K562 (cell line): ENCODE data around the gene USPL1. TPM values are rescaled to one million over a fixed set of nuclear protein-coding genes. Genes with fewer than 3 reads are reported as not detected.
A peak's percentile ranks its signal among the peaks of the same experiment; 100 is the strongest.

Source experiments
- ATAC-seq: fragments of 200-7000 bp; cut with Tn5 transposase; 3 replicates; pipeline ENCODE4 v1.9.1; 2020; ENCODE audit warnings: moderate library complexity
- BruUV-seq: library from RNA; stranded (reverse); fragments of 400-500 nt; replicated peaks from 2 replicates; lab custom pipeline; 2021; lab: Mats Ljungman, UMichigan
- CTCF ChIA-PET: fragments of 300-600 bp; formaldehyde crosslinking; extraction: SDS; loops from one replicate; lab custom pipeline; 2021; ENCODE audit warnings: low intra/inter-chr PET ratio; lab: Yijun Ruan, JAX
- POLR2A ChIA-PET: fragments of 300-600, 350-650 bp; sonication (Branson Sonifier 250); formaldehyde crosslinking; extraction: SDS; loops from one replicate; lab custom pipeline; 2021; ENCODE audit warnings: antibody characterized with exemption, inconsistent platforms; lab: Yijun Ruan, JAX
- DNase-seq, 4 experiments: peaks; one replicate each; pipeline versions ENCODE4 v3.0.0 to v3.0.0-alpha.2; 2011 to 2018; ENCODE audit warnings: low spot score in 3 of 4, mixed read lengths in 3 of 4; ENCODE audit errors: extremely low read depth in 1 of 4
- FAIRE-seq: peaks from 2 replicates; lab custom pipeline; 2011; peaks lifted over from hg19 to GRCh38; lab: Jason Lieb, UNC
- H2AFZ ChIP-seq: 2 replicates; pipeline ENCODE4 v1.6.0; 2011; ENCODE audit warnings: low read depth, low read length, control low read depth, inconsistent platforms
- H3K27ac ChIP-seq: fragments of 200-600 bp; 3 replicates; pipeline ENCODE4 v1.8.0; 2011; ENCODE audit warnings: low read depth, mild to moderate bottlenecking, control low read depth, inconsistent platforms, low read length, moderate library complexity, mixed read lengths; ENCODE audit errors: extremely low read depth
- H3K27me3 ChIP-seq, 2 experiments: fragments of 300-600 bp in 1 of 2; 2 replicates in 1 of 2; 3 replicates in 1 of 2; pipeline versions ENCODE4 v1.6.0 to v1.8.0; 2011; ENCODE audit warnings: inconsistent platforms in 2 of 2, low read length in 2 of 2, mild to moderate bottlenecking in 1 of 2, mixed read lengths in 1 of 2, moderate library complexity in 1 of 2; ENCODE audit not compliant: control insufficient read depth in 2 of 2, insufficient read depth in 2 of 2
- H3K36me3 ChIP-seq: fragments of 300-600 bp; 3 replicates; pipeline ENCODE4 v1.8.0; 2011; ENCODE audit warnings: mild to moderate bottlenecking, low read length, inconsistent platforms; ENCODE audit not compliant: control insufficient read depth, insufficient read depth
- H3K4me1 ChIP-seq, 2 experiments: fragments of 200-600 bp in 1 of 2; replicated peaks in 1 of 2; 2 replicates in 1 of 2; 3 replicates in 1 of 2; pipeline versions ENCODE4 v1.5.1 to v1.8.0; 2011; ENCODE audit warnings: inconsistent platforms in 2 of 2, low read length in 2 of 2, mild to moderate bottlenecking in 1 of 2, mixed read lengths in 1 of 2, moderate library complexity in 1 of 2; ENCODE audit not compliant: control insufficient read depth in 2 of 2, insufficient read depth in 2 of 2
- H3K4me2 ChIP-seq: 2 replicates; pipeline ENCODE4 v1.6.1; 2011; ENCODE audit warnings: low read length, control low read depth, inconsistent platforms, mixed read lengths; ENCODE audit not compliant: insufficient read depth
- H3K4me3 ChIP-seq: fragments of 200-600 bp; sonication (generic), shearing (Covaris generic); 2 replicates; pipeline ENCODE4 v1.5.1; 2016; ENCODE audit warnings: control low read depth, inconsistent platforms
- H3K79me2 ChIP-seq: fragments of 200-600 bp; 3 replicates; pipeline ENCODE4 v1.8.0; 2011; ENCODE audit warnings: low read length, inconsistent platforms; ENCODE audit not compliant: control insufficient read depth, insufficient read depth
- H3K9ac ChIP-seq, 2 experiments: 2 replicates each; pipeline versions ENCODE4 v1.6.0 to v1.6.1; 2011; ENCODE audit warnings: low read depth in 2 of 2, low read length in 2 of 2, control low read depth in 1 of 2, inconsistent platforms in 1 of 2, mild to moderate bottlenecking in 1 of 2, mixed read lengths in 1 of 2; ENCODE audit not compliant: insufficient read depth in 1 of 2
- H3K9me1 ChIP-seq: one replicate; pipeline ENCODE4 v1.6.0; 2011; ENCODE audit warnings: inconsistent platforms, mild to moderate bottlenecking, low read length, moderate library complexity; ENCODE audit not compliant: control insufficient read depth, insufficient read depth
- H3K9me3 ChIP-seq: replicated peaks from 2 replicates; pipeline ENCODE4 v1.5.1; 2011; ENCODE audit warnings: low read depth, low read length, inconsistent platforms; ENCODE audit not compliant: control insufficient read depth, insufficient read depth
- H4K20me1 ChIP-seq: replicated peaks from 2 replicates; pipeline ENCODE4 v1.6.1; 2011; ENCODE audit warnings: low read length, inconsistent platforms, mixed read lengths; ENCODE audit not compliant: control insufficient read depth, insufficient read depth
- ARID2 ChIP-seq: fragments of 450-650 bp; IDR thresholded peaks from 2 replicates; pipeline ENCODE4 v1.6.1; 2017; ENCODE audit warnings: antibody characterized with exemption, mild to moderate bottlenecking
- C11orf30 ChIP-seq: fragments of 450-650 bp; IDR thresholded peaks from 2 replicates; pipeline ENCODE4 v1.6.1; 2016; ENCODE audit warnings: low read depth, mild to moderate bottlenecking
- EGR1 ChIP-seq: fragments of 450-650 bp; conservative IDR thresholded peaks from 2 replicates; pipeline ENCODE4 v1.6.1; 2017; ENCODE audit warnings: mild to moderate bottlenecking
- FOXA1 ChIP-seq: fragments of 450-650 bp; IDR thresholded peaks from 2 replicates; pipeline ENCODE4 v1.6.1; 2016; ENCODE audit warnings: mild to moderate bottlenecking, borderline replicate concordance
- MAFF ChIP-seq: IDR thresholded peaks from 2 replicates; pipeline ENCODE4 v1.6.1; 2012; ENCODE audit warnings: low read length, improper control_type of control experiment
- MAFG ChIP-seq: fragments of 450-650 bp; conservative IDR thresholded peaks from 2 replicates; pipeline ENCODE4 v1.6.1; 2016; ENCODE audit warnings: missing genetic modification characterization, missing compliant biosample characterization
- MAFK ChIP-seq: IDR thresholded peaks from 2 replicates; pipeline ENCODE4 v1.6.1; 2011; ENCODE audit warnings: low read length, improper control_type of control experiment
- NR2C2 ChIP-seq, 2 experiments: fragments of 200-800 bp in 1 of 2; sonication (Bioruptor generic) in 1 of 2; sonication (generic) in 1 of 2; formaldehyde crosslinking in 1 of 2; IDR thresholded peaks; 2 replicates each; pipeline versions ENCODE4 v1.6.1 to v1.8.0; 2016 to 2022; ENCODE audit warnings: mild to moderate bottlenecking in 1 of 2, missing compliant biosample characterization in 1 of 2, missing genetic modification characterization in 1 of 2, missing genetic modification reagents in 1 of 2
- NRF1 ChIP-seq, 2 experiments: fragments of 450-650 bp; IDR thresholded peaks in 1 of 2; conservative IDR thresholded peaks in 1 of 2; 2 replicates each; pipeline ENCODE4 v1.6.1; 2014; ENCODE audit warnings: mild to moderate bottlenecking in 2 of 2
- PCBP2 ChIP-seq: fragments of 200-400 bp; formaldehyde crosslinking; IDR thresholded peaks from 2 replicates; pipeline ENCODE4 v1.6.1; 2018; ENCODE audit warnings: low read length, low read depth, mild to moderate bottlenecking, moderate library complexity; ENCODE audit not compliant: poor library complexity, severe bottlenecking
- RBM17 ChIP-seq: fragments of 200-400 bp; formaldehyde crosslinking; IDR thresholded peaks from 2 replicates; pipeline ENCODE4 v1.6.1; 2017; ENCODE audit warnings: low read depth, mild to moderate bottlenecking, low read length, borderline replicate concordance
- SMARCC2 ChIP-seq: fragments of 450-650 bp; IDR thresholded peaks from 2 replicates; pipeline ENCODE4 v1.6.1; 2017; ENCODE audit warnings: antibody characterized with exemption, moderate library complexity, mild to moderate bottlenecking, low read depth
- SREBF1 ChIP-seq: fragments of 150-350 bp; IDR thresholded peaks from 2 replicates; pipeline ENCODE4 v1.6.1; 2014; ENCODE audit warnings: antibody characterized with exemption, low read depth, low read length, borderline replicate concordance
- ZEB2 ChIP-seq: fragments of 450-650 bp; IDR thresholded peaks from 2 replicates; pipeline ENCODE4 v1.6.1; 2016
- ZNF134 ChIP-seq: fragments of 250-450 bp; sonication (Bioruptor Pico); conservative IDR thresholded peaks from 2 replicates; pipeline ENCODE4 v1.4.0; 2020
- ZNF146 ChIP-seq: IDR thresholded peaks from one replicate; pipeline ENCODE4 v1.6.1; 2018; ENCODE audit warnings: missing compliant biosample characterization; ENCODE audit not compliant: unreplicated experiment
- ZNF217 ChIP-seq: sonication (generic); formaldehyde crosslinking; IDR thresholded peaks from 2 replicates; pipeline ENCODE4 v1.8.0; 2022; ENCODE audit warnings: mild to moderate bottlenecking, missing genetic modification reagents
- ZNF282 ChIP-seq: sonication (generic); formaldehyde crosslinking; IDR thresholded peaks from 2 replicates; pipeline ENCODE4 v1.8.1; 2023; ENCODE audit warnings: missing genetic modification reagents
- ZNF57 ChIP-seq: fragments of 450-650 bp; formaldehyde crosslinking; IDR thresholded peaks from 2 replicates; pipeline ENCODE4 v1.4.0; 2020; ENCODE audit warnings: mild to moderate bottlenecking, moderate library complexity
- ZNF696 ChIP-seq: fragments of 250-450 bp; sonication (Bioruptor Pico); conservative IDR thresholded peaks from 2 replicates; pipeline ENCODE4 v1.4.0; 2020; ENCODE audit warnings: mild to moderate bottlenecking, moderate library complexity
- whole genome bisulfite sequencing: fragments of 100-300 bp; shearing (Covaris generic); methylation state at CpG from one replicate; pipeline ENCODE4 v1.1.6; 2016; ENCODE audit warnings: low coverage, mixed read lengths; ENCODE audit not compliant: insufficient coverage; ENCODE audit errors: missing lambda C conversion rate; 5-methylcytosine and 5-hydroxymethylcytosine counted together
- in situ Hi-C: fragments of 300-500 bp; cut with MboI; formaldehyde crosslinking; loops from 4 replicates; pipeline ENCODE4 v1.15.0; 2018; ENCODE audit warnings: inconsistent platforms, mixed read lengths
- intact Hi-C: fragments of 100-400 bp; cut with micrococcal nuclease; formaldehyde crosslinking; loops from 2 replicates; pipeline ENCODE4 v1.14.2; 2022
- polyA plus RNA-seq, 8 experiments: library from polyadenylated mRNA; depleted of rRNA in 4 of 8; stranded (reverse) in 5 of 8; unstranded in 3 of 8; fragments of >200 nt; fragmentation: Nextera tagmentation in 2 of 8; fragmentation: Illumina TruSeq in 1 of 8; extraction: Ambion mirVana in 2 of 8; extraction: Trizol in 1 of 8; gene quantifications; 2 replicates each; pipeline versions ENCODE4 v1.2.1 to v1.2.3, GENCODE V29; 2011 to 2014; ENCODE audit warnings: inconsistent platforms in 1 of 8, missing spikeins in 1 of 8
- total RNA-seq, 7 experiments: library from RNA; depleted of rRNA in 6 of 7; stranded (reverse); fragments of >200 nt in 6 of 7; fragmentation: Illumina TruSeq in 2 of 7; extraction: Trizol in 2 of 7; gene quantifications; 2 replicates each; pipeline versions ENCODE4 v1.2.1 to v1.2.3, GENCODE V29; 2011 to 2021; ENCODE audit warnings: low replicate concordance in 1 of 7
- TF ChIP-seq, protein P1 (sequence below): fragments of 450-650 bp; IDR thresholded peaks from 2 replicates; pipeline ENCODE4 v1.6.1; 2018; ENCODE audit not compliant: partially characterized antibody
- TF ChIP-seq, protein P2 (sequence below): sonication (generic); formaldehyde crosslinking; IDR thresholded peaks from 2 replicates; pipeline ENCODE4 v1.8.1; 2023; ENCODE audit warnings: mild to moderate bottlenecking, missing genetic modification reagents, moderate library complexity

Gene USPL1
- total and polyA plus RNA-seq, 9 of the 15 experiments (the other 6 are each of a cell fraction or from before 2014, with no cell fraction given) = 5.5 to 18.0 (median 12.0) TPM

DNA sequence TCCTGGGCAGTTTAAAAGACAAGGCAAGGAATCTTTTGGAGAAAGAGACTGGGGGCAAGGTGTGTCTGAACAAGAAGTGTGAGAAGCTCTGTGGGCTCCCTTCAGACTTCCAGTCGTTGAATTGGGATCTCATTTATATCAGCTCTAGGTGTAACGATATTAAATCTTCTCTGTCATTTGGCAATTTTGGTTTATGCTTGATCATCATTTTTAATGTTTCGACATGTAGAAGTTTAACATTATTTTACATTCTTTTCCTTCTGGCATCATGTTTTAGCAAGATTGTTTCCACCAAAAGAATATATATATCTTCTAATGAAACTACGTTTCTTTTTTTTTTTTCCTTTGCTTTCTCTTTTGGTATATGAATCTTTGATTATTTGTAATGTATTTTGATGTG is 49.3 kb downstream of the USPL1 start:
- no TSS peak for BruUV-seq
- H4K20me1 ChIP-seq = no peaks in the 10 kb centered on the region
- CTCF ChIA-PET = no interaction called here
- H3K27ac ChIP-seq = no peak overlapping the region
- ATAC-seq = no peak
- H3K36me3 ChIP-seq = no peaks in the 10 kb centered on the region
- DNase-seq = no peak
- H3K4me3 ChIP-seq = no peak overlapping the region
- intact Hi-C loops = no loop called here
- peak overlapping the region; percentile 44; the same call in 1 of the 2 replicates for H2AFZ ChIP-seq
- POLR2A ChIA-PET = no interaction called here
- in situ Hi-C loops = no loop called here
- peaks cover 12 to 18% of the 10 kb centered on the region in 2 experiments for H3K4me1 ChIP-seq
- no peak overlapping the region for H3K4me2 ChIP-seq
- no peaks in the 10 kb centered on the region for H3K79me2 ChIP-seq
- H3K9ac ChIP-seq = no peak overlapping the region
- H3K9me3 ChIP-seq = no peaks in the 10 kb centered on the region
- no peak for FAIRE-seq
- H3K9me1 ChIP-seq = no peaks in the 10 kb centered on the region
- no peaks in the 10 kb centered on the region for H3K27me3 ChIP-seq
- WGBS = 72% methylated on average over 4 of the region's 4 CpGs
- TF ChIP-seq ZEB2 = no peak
- no peak for TF ChIP-seq ZNF696 (CRISPR knock-in tag)
- TF ChIP-seq NR2C2 (CRISPR knock-in tag; IDR thresholded peaks at IDR 0.05) = no peak
- TF ChIP-seq NR2C2 (tag; IDR thresholded peaks at IDR 0.05) = no peak
- no peak for TF ChIP-seq FOXA1
- TF ChIP-seq NRF1 (conservative IDR thresholded peaks at IDR 0.05 in 1 of 2, IDR thresholded peaks at IDR 0.05 in 1 of 2) = no peak
- no peak for TF ChIP-seq ZNF146 (CRISPR knock-in tag)
- TF ChIP-seq EGR1 = no peak
- TF ChIP-seq ARID2 = no peak
- TF ChIP-seq, protein P1, sequence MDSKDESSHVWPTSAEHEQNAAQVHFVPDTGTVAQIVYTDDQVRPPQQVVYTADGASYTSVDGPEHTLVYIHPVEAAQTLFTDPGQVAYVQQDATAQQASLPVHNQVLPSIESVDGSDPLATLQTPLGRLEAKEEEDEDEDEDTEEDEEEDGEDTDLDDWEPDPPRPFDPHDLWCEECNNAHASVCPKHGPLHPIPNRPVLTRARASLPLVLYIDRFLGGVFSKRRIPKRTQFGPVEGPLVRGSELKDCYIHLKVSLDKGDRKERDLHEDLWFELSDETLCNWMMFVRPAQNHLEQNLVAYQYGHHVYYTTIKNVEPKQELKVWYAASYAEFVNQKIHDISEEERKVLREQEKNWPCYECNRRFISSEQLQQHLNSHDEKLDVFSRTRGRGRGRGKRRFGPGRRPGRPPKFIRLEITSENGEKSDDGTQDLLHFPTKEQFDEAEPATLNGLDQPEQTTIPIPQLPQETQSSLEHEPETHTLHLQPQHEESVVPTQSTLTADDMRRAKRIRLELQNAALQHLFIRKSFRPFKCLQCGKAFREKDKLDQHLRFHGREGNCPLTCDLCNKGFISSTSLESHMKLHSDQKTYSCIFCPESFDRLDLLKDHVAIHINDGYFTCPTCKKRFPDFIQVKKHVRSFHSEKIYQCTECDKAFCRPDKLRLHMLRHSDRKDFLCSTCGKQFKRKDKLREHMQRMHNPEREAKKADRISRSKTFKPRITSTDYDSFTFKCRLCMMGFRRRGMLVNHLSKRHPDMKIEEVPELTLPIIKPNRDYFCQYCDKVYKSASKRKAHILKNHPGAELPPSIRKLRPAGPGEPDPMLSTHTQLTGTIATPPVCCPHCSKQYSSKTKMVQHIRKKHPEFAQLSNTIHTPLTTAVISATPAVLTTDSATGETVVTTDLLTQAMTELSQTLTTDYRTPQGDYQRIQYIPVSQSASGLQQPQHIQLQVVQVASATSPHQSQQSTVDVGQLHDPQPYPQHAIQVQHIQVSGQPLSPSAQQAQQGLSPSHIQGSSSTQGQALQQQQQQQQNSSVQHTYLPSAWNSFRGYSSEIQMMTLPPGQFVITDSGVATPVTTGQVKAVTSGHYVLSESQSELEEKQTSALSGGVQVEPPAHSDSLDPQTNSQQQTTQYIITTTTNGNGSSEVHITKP = no peak
- no peak for TF ChIP-seq ZNF217
- no peak for TF ChIP-seq ZNF134 (CRISPR knock-in tag)
- TF ChIP-seq ZNF57 (CRISPR knock-in tag) = no peak
- no peak for TF ChIP-seq ZNF282 (CRISPR knock-in tag)
- peak; percentile 76 for TF ChIP-seq MAFF
- TF ChIP-seq C11orf30 = peak; percentile 85
- peak; percentile 73 for TF ChIP-seq MAFG (tag)
- no peak for TF ChIP-seq PCBP2
- no peak for TF ChIP-seq SREBF1
- TF ChIP-seq MAFK = peak; percentile 72
- no peak for TF ChIP-seq SMARCC2
- TF ChIP-seq, protein P2, sequence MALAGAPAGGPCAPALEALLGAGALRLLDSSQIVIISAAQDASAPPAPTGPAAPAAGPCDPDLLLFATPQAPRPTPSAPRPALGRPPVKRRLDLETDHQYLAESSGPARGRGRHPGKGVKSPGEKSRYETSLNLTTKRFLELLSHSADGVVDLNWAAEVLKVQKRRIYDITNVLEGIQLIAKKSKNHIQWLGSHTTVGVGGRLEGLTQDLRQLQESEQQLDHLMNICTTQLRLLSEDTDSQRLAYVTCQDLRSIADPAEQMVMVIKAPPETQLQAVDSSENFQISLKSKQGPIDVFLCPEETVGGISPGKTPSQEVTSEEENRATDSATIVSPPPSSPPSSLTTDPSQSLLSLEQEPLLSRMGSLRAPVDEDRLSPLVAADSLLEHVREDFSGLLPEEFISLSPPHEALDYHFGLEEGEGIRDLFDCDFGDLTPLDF (CRISPR knock-in tag) = no peak
- TF ChIP-seq RBM17 = no peak
